Measurements from ENCODE around the gene OSBPL10. TPM values are rescaled to one million over a fixed set of nuclear protein-coding genes. Genes with fewer than 3 reads are reported as not detected.

Gene OSBPL10
- total RNA-seq, 1 experiment from 2014 or later = 2.3 TPM

DNA sequence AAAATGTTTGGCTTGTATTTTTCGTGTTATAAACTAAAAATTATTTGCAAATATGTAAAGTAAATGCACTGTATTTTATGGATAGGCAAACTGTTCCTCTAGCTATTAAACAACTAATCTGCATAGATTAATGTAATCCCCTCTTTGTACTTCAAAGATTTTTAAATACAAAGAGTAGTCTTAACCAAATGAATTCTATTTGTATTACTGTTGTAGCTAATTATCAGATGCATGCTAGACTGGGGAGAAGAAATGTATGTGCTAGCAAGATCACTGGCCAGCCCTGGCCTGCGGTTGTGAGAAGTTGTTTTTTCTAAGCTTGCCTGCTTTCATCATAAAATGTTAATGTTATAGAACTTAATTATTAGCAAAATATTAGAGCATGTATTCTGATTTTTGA, 355.7 kb downstream of the OSBPL10 start:
- BruUV-seq (replicated peaks) = no TSS peak
- Histone ChIP-seq H3K36me3 (ENCODE audit: insufficient read depth, low read length, poor library complexity, severe bottlenecking) (peaks cover 31% of the 10 kb centered on the region), H3K27ac (ENCODE audit: low read depth, low read length, poor library complexity, severe bottlenecking) (no peak overlapping the region), H3K27me3 (replicated peaks; ENCODE audit: insufficient read depth, low read depth, low read length, poor library complexity) (no peaks in the 10 kb centered on the region), H3K4me3 (ENCODE audit: low read depth, low read length, poor library complexity, severe bottlenecking) (no peak overlapping the region), H3K9me3 (ENCODE audit: low read depth, low read length, poor library complexity, severe bottlenecking) (no peaks in the 10 kb centered on the region), H3K4me1 (ENCODE audit: insufficient read depth, low read length, poor library complexity, severe bottlenecking) (no peaks in the 10 kb centered on the region)
- intact Hi-C loops (cut with micrococcal nuclease; ENCODE audit: unreplicated experiment) = no loop called here
- DNase-seq (ENCODE audit: low spot score) = no peak
- ChIA-PET POLR2A (ENCODE audit: low non-redundant PET) (no interaction called here), CTCF (no interaction called here)
- no peak for TF ChIP-seq EZH2 (IDR thresholded peaks at IDR 0.05; ENCODE audit: borderline replicate concordance, low read depth, low read length, poor library complexity, severe bottlenecking)
- TF ChIP-seq, protein P1, sequence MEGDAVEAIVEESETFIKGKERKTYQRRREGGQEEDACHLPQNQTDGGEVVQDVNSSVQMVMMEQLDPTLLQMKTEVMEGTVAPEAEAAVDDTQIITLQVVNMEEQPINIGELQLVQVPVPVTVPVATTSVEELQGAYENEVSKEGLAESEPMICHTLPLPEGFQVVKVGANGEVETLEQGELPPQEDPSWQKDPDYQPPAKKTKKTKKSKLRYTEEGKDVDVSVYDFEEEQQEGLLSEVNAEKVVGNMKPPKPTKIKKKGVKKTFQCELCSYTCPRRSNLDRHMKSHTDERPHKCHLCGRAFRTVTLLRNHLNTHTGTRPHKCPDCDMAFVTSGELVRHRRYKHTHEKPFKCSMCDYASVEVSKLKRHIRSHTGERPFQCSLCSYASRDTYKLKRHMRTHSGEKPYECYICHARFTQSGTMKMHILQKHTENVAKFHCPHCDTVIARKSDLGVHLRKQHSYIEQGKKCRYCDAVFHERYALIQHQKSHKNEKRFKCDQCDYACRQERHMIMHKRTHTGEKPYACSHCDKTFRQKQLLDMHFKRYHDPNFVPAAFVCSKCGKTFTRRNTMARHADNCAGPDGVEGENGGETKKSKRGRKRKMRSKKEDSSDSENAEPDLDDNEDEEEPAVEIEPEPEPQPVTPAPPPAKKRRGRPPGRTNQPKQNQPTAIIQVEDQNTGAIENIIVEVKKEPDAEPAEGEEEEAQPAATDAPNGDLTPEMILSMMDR (conservative IDR thresholded peaks at IDR 0.05; ENCODE audit: low read depth, low read length) = no peak

DNA sequence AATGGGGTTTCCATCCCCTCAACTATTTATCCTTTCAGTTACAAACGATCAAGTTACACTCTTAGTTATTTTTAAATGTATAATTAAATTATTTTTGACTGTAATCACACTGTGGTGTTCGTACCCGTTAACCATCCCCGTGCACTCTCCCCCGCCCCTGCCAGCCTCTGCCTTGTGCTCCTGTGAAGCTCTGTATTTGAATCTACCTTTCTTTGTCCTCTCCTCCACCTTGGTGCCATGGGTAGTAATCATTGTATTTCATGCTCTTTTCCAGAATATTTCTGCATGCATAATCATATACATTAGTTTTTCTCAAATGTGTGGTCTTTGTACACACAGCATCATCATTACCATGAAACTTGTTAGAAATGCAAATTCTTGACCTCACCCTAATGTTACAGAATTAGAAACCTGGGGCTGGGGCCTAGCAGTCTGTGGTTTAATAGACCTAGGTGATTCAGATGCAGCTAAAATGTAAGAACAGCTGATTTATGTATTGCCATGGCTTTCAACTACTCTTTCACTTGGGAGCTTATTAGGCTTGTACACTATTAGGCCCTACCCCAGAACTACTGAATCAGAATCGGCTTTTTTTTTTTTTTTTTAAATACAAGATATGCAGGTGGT, 356.9 kb downstream of the OSBPL10 start:
- no peaks in the 10 kb centered on the region for H3K4me1 ChIP-seq (ENCODE audit: insufficient read depth, low read length, poor library complexity, severe bottlenecking)
- CTCF ChIA-PET = no interaction called here

DNA sequence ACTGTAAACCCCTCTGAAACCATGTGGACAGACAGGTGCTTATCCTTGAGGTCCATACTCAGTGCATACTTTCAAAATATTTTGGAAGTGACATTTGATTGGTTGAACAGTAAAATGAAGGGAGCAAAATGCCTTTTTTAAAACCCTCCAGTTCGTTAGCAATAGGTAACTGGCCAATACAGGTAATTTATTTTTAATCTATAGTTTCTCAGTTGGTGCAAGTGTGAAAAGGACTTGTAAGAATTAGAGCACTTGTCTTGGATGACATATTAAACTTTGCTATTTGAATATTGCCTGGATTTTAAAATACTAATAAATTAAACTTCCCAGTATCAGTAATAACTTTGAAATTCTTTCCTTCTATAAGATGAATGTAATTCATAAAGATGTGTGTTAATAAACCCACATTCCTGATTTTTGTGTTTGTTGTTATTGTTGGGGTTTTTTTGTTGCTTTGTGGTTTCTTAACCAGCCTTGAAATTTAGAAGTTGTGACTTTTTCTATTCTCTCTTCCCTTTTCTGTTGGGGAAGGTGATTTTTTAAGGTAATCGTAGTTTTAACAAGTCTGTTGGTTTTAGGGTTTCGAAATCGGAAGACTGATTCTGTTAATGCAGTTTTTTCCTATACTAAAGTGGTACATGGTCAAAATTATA, 358.3 kb downstream of the OSBPL10 start:
- no peak overlapping the region for H3K27ac ChIP-seq (ENCODE audit: low read depth, low read length, poor library complexity, severe bottlenecking)
- H3K4me1 ChIP-seq (ENCODE audit: insufficient read depth, low read length, poor library complexity, severe bottlenecking) = no peaks in the 10 kb centered on the region
- intact Hi-C loops (cut with micrococcal nuclease; ENCODE audit: unreplicated experiment) = no loop called here
- peaks cover 36% of the 10 kb centered on the region for H3K36me3 ChIP-seq (ENCODE audit: insufficient read depth, low read length, poor library complexity, severe bottlenecking)
- no peak overlapping the region for H3K4me3 ChIP-seq (ENCODE audit: low read depth, low read length, poor library complexity, severe bottlenecking)
- CTCF ChIA-PET = no interaction called here
- no TSS peak for BruUV-seq (replicated peaks)
- DNase-seq (ENCODE audit: low spot score) = no peak
- POLR2A ChIA-PET (ENCODE audit: low non-redundant PET) = no interaction called here
- H3K27me3 ChIP-seq (replicated peaks; ENCODE audit: insufficient read depth, low read depth, low read length, poor library complexity) = no peaks in the 10 kb centered on the region
- TF ChIP-seq, protein P1 (conservative IDR thresholded peaks at IDR 0.05; ENCODE audit: low read depth, low read length) = no peak
- TF ChIP-seq EZH2 (IDR thresholded peaks at IDR 0.05; ENCODE audit: borderline replicate concordance, low read depth, low read length, poor library complexity, severe bottlenecking) = no peak
- H3K9me3 ChIP-seq (ENCODE audit: low read depth, low read length, poor library complexity, severe bottlenecking) = no peaks in the 10 kb centered on the region

More for the DNA sequence above, 356.9 kb downstream of the OSBPL10 start:
- BruUV-seq (replicated peaks) = no TSS peak
- intact Hi-C loops (cut with micrococcal nuclease; ENCODE audit: unreplicated experiment) = no loop called here
- H3K27ac ChIP-seq (ENCODE audit: low read depth, low read length, poor library complexity, severe bottlenecking) = no peak overlapping the region
- H3K36me3 ChIP-seq (ENCODE audit: insufficient read depth, low read length, poor library complexity, severe bottlenecking) = peaks cover 32% of the 10 kb centered on the region
- H3K9me3 ChIP-seq (ENCODE audit: low read depth, low read length, poor library complexity, severe bottlenecking) = no peaks in the 10 kb centered on the region
- DNase-seq (ENCODE audit: low spot score) = no peak
- TF ChIP-seq EZH2 (IDR thresholded peaks at IDR 0.05; ENCODE audit: borderline replicate concordance, low read depth, low read length, poor library complexity, severe bottlenecking) = no peak
- TF ChIP-seq, protein P1 (conservative IDR thresholded peaks at IDR 0.05; ENCODE audit: low read depth, low read length) = no peak
- no peak overlapping the region for H3K4me3 ChIP-seq (ENCODE audit: low read depth, low read length, poor library complexity, severe bottlenecking)
- H3K27me3 ChIP-seq (replicated peaks; ENCODE audit: insufficient read depth, low read depth, low read length, poor library complexity) = no peaks in the 10 kb centered on the region
- POLR2A ChIA-PET (ENCODE audit: low non-redundant PET) = no interaction called here
